Hepatocyte (in vitro differentiated cells): ENCODE measurements around the gene ZRSR2. TPM values are rescaled to one million over a fixed set of nuclear protein-coding genes. Genes with fewer than 3 reads are reported as not detected.

Experiments
- DNase-seq: peaks from one replicate; pipeline ENCODE4 v3.0.0-alpha.2; 2016; ENCODE audit warnings: low spot score
- H2AFZ ChIP-seq: fragments of 200-600 bp; sonication (generic); 2 replicates; pipeline ENCODE4 v1.6.0; 2016; ENCODE audit warnings: antibody characterized with exemption, mild to moderate bottlenecking
- H3K27ac ChIP-seq: fragments of 200-600 bp; sonication (generic); 2 replicates; pipeline ENCODE4 v1.5.1; 2016; ENCODE audit warnings: mild to moderate bottlenecking
- H3K27me3 ChIP-seq: fragments of 200-600 bp; sonication (generic); 2 replicates; pipeline ENCODE4 v1.6.1; 2016
- H3K36me3 ChIP-seq: fragments of 200-600 bp; sonication (generic); replicated peaks from 2 replicates; pipeline ENCODE4 v1.5.1; 2016; ENCODE audit warnings: low read depth; ENCODE audit not compliant: insufficient read depth
- H3K4me1 ChIP-seq: fragments of 200-600 bp; sonication (generic); 2 replicates; pipeline ENCODE4 v1.5.1; 2016; ENCODE audit warnings: mild to moderate bottlenecking, moderate library complexity; ENCODE audit not compliant: insufficient read depth
- H3K4me2 ChIP-seq: fragments of 200-600 bp; sonication (generic); 2 replicates; pipeline ENCODE4 v1.6.0; 2016
- H3K4me3 ChIP-seq: fragments of 200-600 bp; sonication (generic); 2 replicates; pipeline ENCODE4 v1.5.1; 2016; ENCODE audit warnings: mild to moderate bottlenecking
- H3K79me2 ChIP-seq: fragments of 200-600 bp; sonication (generic); 2 replicates; pipeline ENCODE4 v1.6.0; 2017; ENCODE audit warnings: mild to moderate bottlenecking
- H3K9me2 ChIP-seq: fragments of 200-600 bp; sonication (generic); replicated peaks from 2 replicates; pipeline ENCODE4 v1.6.0; 2017; ENCODE audit warnings: mild to moderate bottlenecking; ENCODE audit not compliant: insufficient read depth
- H3K9me3 ChIP-seq: fragments of 200-600 bp; sonication (generic); 2 replicates; pipeline ENCODE4 v1.5.1; 2016; ENCODE audit warnings: low read depth, mild to moderate bottlenecking
- H4K20me1 ChIP-seq: fragments of 200-600 bp; sonication (generic); 2 replicates; pipeline ENCODE4 v1.6.0; 2016; ENCODE audit warnings: mild to moderate bottlenecking; ENCODE audit not compliant: insufficient read depth, poor library complexity, severe bottlenecking
- EZH2 ChIP-seq: fragments of 200-600 bp; sonication (generic); IDR thresholded peaks from 2 replicates; pipeline ENCODE4 v1.6.1; 2016; ENCODE audit warnings: antibody characterized with exemption, mild to moderate bottlenecking, borderline replicate concordance
- EZH2phosphoT487 ChIP-seq: fragments of 200-600 bp; sonication (generic); IDR thresholded peaks from one replicate; pipeline ENCODE4 v1.6.1; 2018; ENCODE audit warnings: antibody characterized with exemption, mild to moderate bottlenecking, low read depth, moderate library complexity; ENCODE audit not compliant: unreplicated experiment, severe bottlenecking
- WGBS: methylation state at CpG from one replicate; pipeline ENCODE4 v1.1.6; 2016; ENCODE audit warnings: low lambda C conversion rate; ENCODE audit errors: missing lambda C conversion rate; 5-methylcytosine and 5-hydroxymethylcytosine counted together
- polyA plus RNA-seq: library from polyadenylated mRNA; unstranded; fragments of >200 nt; fragmentation: Nextera tagmentation; extraction: Ambion mirVana; gene quantifications from 2 replicates; pipeline ENCODE4 v1.2.1, GENCODE V29; 2016
- total RNA-seq: library from RNA; depleted of rRNA; stranded (reverse); fragments of >200 nt; gene quantifications from 2 replicates; pipeline ENCODE4 v1.2.3, GENCODE V29; 2014
- TF ChIP-seq, protein P1 (sequence below): fragments of 200-600 bp; sonication (generic); IDR thresholded peaks from 2 replicates; pipeline ENCODE4 v1.5.1; 2016; ENCODE audit warnings: antibody characterized with exemption, mild to moderate bottlenecking; ENCODE audit not compliant: poor library complexity

The ZRSR2 gene
- total and polyA plus RNA-seq, 2 experiments from 2014 or later: 8.1 to 15.7 TPM

DNA sequence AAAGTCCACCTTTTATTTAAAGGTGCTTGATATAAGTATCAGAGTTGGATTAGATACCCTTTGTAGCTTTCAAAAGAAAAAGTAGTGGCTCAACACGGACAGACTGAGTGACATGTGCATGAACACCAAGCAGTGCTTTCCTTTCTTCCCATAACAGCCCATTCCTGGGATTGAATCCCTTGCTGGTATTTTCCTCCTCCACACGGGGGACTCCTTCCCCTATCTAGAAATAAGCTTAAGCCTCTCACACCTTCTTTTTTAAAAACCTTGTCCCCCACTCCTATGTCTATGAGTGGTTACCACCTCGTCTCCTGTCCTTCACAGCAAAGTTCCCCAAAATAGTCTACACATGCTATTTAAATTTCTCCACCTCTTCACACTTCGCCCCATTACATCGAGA, 59.3 kb downstream of the ZRSR2 start:
- Histone ChIP-seq H2AFZ (no peak overlapping the region), H3K79me2 (peaks cover 32% of the 10 kb centered on the region), H3K9me3 (no peaks in the 10 kb centered on the region), H3K4me1 (peaks cover 11% of the 10 kb centered on the region), H3K27ac (no peak overlapping the region), H3K27me3 (no peaks in the 10 kb centered on the region), H4K20me1 (no peaks in the 10 kb centered on the region), H3K4me2 (no peak overlapping the region), H3K9me2 (no peaks in the 10 kb centered on the region), H3K36me3 (no peaks in the 10 kb centered on the region), H3K4me3 (no peak overlapping the region)
- DNase-seq: peak; percentile 22
- 66% methylated on average over 5 of the region's 5 CpGs for WGBS
- TF ChIP-seq, protein P1, sequence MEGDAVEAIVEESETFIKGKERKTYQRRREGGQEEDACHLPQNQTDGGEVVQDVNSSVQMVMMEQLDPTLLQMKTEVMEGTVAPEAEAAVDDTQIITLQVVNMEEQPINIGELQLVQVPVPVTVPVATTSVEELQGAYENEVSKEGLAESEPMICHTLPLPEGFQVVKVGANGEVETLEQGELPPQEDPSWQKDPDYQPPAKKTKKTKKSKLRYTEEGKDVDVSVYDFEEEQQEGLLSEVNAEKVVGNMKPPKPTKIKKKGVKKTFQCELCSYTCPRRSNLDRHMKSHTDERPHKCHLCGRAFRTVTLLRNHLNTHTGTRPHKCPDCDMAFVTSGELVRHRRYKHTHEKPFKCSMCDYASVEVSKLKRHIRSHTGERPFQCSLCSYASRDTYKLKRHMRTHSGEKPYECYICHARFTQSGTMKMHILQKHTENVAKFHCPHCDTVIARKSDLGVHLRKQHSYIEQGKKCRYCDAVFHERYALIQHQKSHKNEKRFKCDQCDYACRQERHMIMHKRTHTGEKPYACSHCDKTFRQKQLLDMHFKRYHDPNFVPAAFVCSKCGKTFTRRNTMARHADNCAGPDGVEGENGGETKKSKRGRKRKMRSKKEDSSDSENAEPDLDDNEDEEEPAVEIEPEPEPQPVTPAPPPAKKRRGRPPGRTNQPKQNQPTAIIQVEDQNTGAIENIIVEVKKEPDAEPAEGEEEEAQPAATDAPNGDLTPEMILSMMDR: peak; percentile 40
- TF ChIP-seq EZH2phosphoT487: no peak

DNA sequence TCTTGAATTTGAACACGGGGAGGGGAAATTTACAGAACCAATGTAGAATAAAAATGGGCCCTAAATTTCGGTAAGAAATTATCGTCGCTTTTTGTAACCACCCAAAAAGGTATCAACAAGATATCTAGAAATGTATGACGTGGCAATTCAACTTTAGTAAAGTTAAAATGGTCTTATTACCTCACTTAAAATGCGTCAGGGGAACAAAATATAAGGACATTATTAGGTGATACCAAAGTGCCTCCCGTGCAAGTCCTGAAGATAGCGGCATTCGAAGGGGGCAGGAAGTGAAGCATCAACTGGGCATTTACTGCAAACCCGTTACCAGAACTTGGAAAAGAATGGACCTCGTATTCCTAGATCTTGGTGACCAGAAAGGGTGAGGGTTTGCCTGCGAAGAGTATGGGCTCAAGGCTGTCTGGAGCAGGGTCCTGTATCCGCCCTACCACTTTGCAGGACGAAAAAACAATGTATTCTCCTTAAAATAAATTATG, 63.3 kb downstream of the ZRSR2 start:
- Histone ChIP-seq H3K9me2 (no peaks in the 10 kb centered on the region), H4K20me1 (no peaks in the 10 kb centered on the region), H3K9me3 (no peaks in the 10 kb centered on the region), H2AFZ (peak overlapping the region; percentile 65), H3K36me3 (no peaks in the 10 kb centered on the region), H3K27ac (peak overlapping the region; percentile 79), H3K27me3 (no peaks in the 10 kb centered on the region), H3K4me1 (peaks cover 12% of the 10 kb centered on the region), H3K4me2 (peak overlapping the region; percentile 84), H3K4me3 (peak overlapping the region; percentile 83), H3K79me2 (peaks cover 24% of the 10 kb centered on the region)
- peak; percentile 17 for DNase-seq
- no peak for TF ChIP-seq EZH2
- TF ChIP-seq, protein P1: no peak
- no peak for TF ChIP-seq EZH2phosphoT487
- WGBS: 4% methylated on average over 14 of the region's 14 CpGs

DNA sequence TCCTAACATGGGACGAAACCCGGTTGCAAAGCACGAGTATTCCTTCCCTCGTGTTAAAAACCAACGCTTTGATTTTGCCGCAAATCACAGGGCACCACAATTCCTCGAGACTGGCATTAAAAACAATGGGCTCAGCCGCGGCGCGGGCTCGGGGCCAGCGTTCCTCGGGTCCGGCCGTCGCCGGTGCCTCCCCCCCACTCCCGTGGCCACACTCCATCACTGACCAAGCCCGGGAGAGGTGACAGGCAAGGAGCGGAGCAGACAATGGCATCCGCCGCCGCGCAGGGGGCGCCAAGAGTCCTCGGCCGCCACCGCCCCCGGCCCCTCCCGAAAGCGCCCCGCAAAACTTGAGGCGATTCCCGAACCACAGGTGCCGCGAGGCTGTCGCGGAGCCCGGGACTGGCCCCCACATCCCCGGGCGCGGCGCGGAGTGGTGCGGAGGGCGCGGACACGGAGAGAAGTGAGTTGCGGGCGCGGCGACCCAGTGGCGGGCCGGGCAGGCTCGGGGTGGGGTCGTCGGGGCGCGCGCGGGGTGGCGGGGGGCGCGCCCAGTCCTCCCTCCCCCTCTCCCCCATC, 63.9 kb downstream of the ZRSR2 start:
- WGBS: under 1% methylated on average over 44 of the region's 65 CpGs
- peak; percentile 79 for DNase-seq
- no peaks in the 10 kb centered on the region for H3K36me3 ChIP-seq
- H3K9me3 ChIP-seq: no peaks in the 10 kb centered on the region
- peak overlapping the region; percentile 65 for H2AFZ ChIP-seq
- no peaks in the 10 kb centered on the region for H4K20me1 ChIP-seq
- no peak for TF ChIP-seq EZH2
- no peak for TF ChIP-seq EZH2phosphoT487
- TF ChIP-seq, protein P1: peak; percentile 50
- no peaks in the 10 kb centered on the region for H3K9me2 ChIP-seq
- H3K4me2 ChIP-seq: peak overlapping the region; percentile 84
- H3K27ac ChIP-seq: peak overlapping the region; percentile 79
- peaks cover 24% of the 10 kb centered on the region for H3K79me2 ChIP-seq
- peak overlapping the region; percentile 83 for H3K4me3 ChIP-seq
- peaks cover 6% of the 10 kb centered on the region for H3K4me1 ChIP-seq
- H3K27me3 ChIP-seq: no peaks in the 10 kb centered on the region
